ENCODE data around the gene FRMD4B. TPM values are rescaled to one million over a fixed set of nuclear protein-coding genes. Genes with fewer than 3 reads are reported as not detected.
A peak's percentile ranks its signal among the peaks of the same experiment; 100 is the strongest.
"Not testable (repeated sequence)": the region's sequence is repeated elsewhere in the genome, so short reads cannot be mapped to it uniquely, and the experiment has no call there.

The FRMD4B gene
- total RNA-seq, 1 donor from 2014 or later: 12.8 TPM

- ATAC-seq (no peak), DNase-seq (ENCODE audit: low spot score) (no peak)
Measured at GRCh38 chr3:69251078-69251805, 134.6 kb downstream of the FRMD4B start.

DNA sequence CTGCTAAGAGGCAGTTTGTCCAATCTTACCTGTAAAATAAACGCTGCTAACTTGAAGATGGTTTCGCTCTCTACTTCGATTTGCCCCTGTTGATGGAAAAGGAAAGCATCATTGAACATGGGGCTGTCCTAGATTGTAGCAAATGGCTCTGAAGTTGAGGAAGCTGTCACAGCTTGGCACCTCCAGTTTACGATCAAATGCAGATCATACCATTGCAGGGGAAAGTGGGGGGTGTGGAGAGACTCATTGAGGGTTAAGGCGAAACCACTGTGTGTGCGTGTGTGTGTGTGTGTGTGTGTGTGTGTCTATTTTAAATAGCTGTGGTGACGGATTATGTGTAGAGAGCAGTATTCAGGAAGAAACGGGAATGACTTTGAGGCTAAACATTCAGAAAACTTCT is 135.9 kb downstream of the FRMD4B start:
- peak; percentile 85 for ATAC-seq
- DNase-seq (ENCODE audit: low spot score): peak; percentile 83

GRCh38 chr3:69249001-69249400 is 136.9 kb downstream of the FRMD4B start:
- ATAC-seq: no peak
- no peak for DNase-seq (ENCODE audit: low spot score)

DNA sequence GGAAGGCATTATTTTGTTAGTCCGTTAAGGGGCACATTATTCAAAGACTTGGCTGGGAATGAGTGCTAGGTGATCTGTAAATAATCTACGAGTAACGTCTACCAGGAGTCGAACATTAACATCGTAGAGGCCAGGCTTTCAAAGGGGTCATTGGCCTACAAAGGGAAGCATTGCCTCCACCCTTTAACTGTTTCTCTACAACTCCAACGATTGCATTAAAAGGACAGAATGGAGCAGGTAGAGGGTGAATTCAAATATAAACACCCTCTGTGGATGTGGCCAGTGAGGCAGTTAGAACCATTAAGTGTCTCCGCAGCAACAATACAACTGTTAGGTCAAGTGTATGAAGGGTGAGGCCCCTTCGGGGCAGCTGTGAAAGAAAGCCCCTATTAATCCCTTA is 137.5 kb downstream of the FRMD4B start:
- ATAC-seq (peak; percentile 81), DNase-seq (ENCODE audit: low spot score) (peak; percentile 64)

- DNase-seq (ENCODE audit: low spot score) (peak; percentile 80), ATAC-seq (peak; percentile 58)
Measured at GRCh38 chr3:69246612-69247011, 139.3 kb downstream of the FRMD4B start.

DNA sequence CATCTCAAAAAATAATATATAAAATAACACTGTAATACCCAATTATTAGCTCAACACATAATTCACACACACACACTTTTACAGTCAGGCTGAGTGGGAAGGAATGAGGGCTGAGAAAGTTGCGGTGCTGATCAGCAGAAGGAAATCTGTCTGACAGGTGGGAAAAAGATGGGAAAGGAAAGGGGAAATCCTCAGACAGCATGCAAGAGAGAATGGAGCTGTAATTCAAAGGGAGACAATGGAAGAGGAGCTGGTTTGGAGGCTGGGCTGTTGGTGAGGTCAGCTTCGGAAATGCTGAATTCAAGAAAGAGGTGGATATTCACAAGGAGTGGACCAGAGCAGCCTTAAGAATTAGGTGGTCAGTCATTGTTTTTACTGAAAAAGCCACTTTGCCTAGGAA is 141.8 kb downstream of the FRMD4B start:
- ATAC-seq: no peak
- no peak for DNase-seq (ENCODE audit: low spot score)

GRCh38 chr3:69241769-69242168 is 144.1 kb downstream of the FRMD4B start:
- DNase-seq (ENCODE audit: low spot score): no peak
- ATAC-seq: peak; percentile 3

- ATAC-seq: peak; percentile 74
- DNase-seq (ENCODE audit: low spot score): no peak
Measured at GRCh38 chr3:69240651-69241568, 145.0 kb downstream of the FRMD4B start.

GRCh38 chr3:69239063-69239462 is 146.8 kb downstream of the FRMD4B start:
- DNase-seq (ENCODE audit: low spot score) (no peak), ATAC-seq (no peak)

DNA sequence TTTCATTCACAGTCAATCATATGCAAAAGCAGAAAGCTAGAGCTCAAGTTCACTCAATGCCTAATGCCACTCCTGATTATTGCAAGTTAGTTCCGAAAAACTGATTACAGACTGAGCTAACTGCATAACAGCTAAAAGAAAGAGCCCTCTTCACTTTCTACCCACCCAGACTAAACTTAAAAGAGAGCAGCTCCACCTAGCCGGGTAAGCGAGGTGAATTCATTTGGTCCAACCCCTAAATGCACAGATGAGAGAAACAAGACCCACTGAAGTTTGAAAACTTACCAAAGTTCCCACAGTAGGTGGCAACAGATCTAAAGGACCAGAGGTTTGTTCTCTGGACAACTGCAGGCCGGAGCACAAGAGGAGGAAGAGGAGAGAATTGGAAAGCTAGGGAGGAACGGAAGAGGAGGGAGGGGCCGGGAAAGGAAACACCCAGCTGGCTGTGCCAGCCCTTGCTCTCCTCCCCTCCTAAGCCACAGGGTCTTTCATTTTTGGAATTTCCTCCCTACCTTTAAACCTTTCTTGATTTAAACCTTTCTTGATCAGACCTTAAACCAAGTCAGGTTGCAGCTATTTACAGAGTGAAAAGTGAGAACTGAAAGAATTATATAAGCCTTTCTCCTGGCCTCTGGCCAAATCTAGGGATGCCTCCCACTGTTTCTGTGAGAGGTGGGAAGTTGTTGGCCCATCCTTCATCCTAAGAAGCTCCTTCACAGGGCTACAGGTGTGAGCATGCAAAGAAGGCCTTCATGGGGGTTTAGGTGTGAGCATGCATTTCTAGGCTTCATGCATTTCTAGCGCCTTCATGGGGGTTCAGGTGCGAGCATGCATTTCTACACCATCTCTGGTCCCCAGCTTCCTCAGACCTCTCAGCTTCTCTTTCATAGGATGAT is 148.8 kb downstream of the FRMD4B start:
- ATAC-seq: peak; percentile 67
- DNase-seq (ENCODE audit: low spot score): no peak

- ATAC-seq: no peak
- no peak for DNase-seq (ENCODE audit: low spot score)
Measured at GRCh38 chr3:69235882-69236281, 150.0 kb downstream of the FRMD4B start.

- ATAC-seq: not testable (repeated sequence)
Measured at GRCh38 chr3:69235227-69235626, 150.7 kb downstream of the FRMD4B start.

GRCh38 chr3:69232482-69232881 is 153.4 kb downstream of the FRMD4B start:
- DNase-seq (ENCODE audit: low spot score) (no peak), ATAC-seq (no peak)

More at GRCh38 chr3:69235227-69235626, 150.7 kb downstream of the FRMD4B start:
- DNase-seq (ENCODE audit: low spot score): not testable (repeated sequence)

GRCh38 chr3:69231929-69232440 is 153.9 kb downstream of the FRMD4B start:
- DNase-seq (ENCODE audit: low spot score): no peak
- no peak for ATAC-seq

DNA sequence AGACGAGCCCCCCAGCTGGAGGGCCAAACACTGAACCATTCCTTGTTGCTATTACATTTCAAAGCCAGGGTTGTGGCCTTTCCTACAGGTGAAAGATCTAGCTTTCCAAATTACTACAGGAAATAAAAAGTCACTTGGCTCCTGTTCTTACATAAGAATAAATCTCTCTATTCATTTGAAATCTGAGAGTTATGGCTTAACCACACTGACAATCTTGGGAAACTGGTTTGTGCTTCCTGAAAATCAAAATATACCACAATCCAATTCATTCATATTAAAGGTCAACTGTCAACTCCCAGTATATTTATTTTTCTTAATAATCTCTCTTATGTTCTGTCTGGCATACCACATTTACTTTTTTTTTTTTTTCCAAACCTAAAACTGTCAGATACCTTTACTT is 159.8 kb downstream of the FRMD4B start:
- DNase-seq (ENCODE audit: low spot score) (no peak), ATAC-seq (no peak)

DNA sequence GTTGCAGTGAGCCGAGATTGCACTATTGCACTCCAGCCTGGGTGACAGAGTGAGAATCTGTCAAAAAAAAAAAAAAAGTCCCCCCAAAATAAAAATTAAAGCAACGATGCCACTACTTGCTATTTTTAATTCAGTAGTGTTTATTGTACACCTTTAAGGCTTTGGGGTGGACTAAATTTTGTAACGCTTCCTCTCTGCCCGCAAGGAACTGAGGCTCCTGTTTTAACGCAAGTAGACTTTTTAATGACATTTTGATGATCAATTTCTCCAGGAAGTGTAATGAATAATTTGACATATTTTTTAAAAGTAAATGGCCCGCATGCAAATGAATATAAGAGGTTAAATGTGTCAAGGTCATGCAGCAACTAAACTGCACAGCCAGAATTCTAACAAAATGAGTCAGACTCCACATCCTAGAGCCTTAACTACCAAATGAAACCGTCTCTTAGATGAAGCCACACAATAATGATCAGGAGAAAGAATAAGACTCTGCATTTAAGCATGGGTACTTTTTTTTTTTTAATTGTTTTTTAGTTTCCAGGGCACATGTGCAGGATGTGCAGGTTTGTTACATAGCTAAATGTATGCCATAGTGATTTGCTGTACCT is 166.7 kb downstream of the FRMD4B start:
- DNase-seq (ENCODE audit: low spot score): no peak
- ATAC-seq: no peak

DNA sequence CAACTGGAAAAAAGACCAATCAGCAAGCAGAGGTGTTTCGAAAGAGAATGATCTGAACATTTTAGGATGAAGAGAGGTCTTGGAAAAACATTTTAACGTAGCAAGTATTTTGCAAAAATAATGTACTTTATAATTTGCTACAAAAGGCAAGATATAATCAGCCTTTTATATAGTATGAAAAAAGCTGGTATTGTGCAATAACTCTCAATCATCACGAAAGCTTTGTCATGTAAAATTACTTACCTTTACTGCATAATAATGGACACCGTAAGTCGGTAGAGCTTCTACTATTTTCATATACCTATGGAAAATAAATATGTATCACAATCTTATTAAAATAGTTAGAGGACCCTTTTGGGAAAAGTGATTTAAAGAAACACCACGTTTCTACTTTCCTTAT is 167.8 kb downstream of the FRMD4B start:
- ATAC-seq (no peak), DNase-seq (ENCODE audit: low spot score) (no peak)

DNA sequence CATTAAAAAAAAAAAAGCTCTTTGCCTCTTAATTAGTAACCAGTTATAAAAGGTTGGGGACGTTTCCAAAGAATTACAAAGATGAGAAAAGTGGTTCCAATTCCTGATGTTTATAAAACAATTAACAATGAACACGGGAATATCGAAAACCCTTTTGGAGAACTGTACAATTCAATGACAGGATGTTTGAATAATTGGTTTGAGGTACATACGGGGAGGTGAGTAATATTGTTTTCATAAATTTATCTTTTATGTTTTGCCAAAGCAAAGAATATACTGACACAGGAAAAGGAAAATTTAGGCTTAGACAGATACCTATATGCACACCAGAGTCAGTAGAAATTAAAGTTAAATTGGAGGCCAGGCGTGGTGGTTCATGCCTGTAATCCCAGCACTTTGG is 168.9 kb downstream of the FRMD4B start:
- no peak for DNase-seq (ENCODE audit: low spot score)
- peak; percentile 49 for ATAC-seq

DNA sequence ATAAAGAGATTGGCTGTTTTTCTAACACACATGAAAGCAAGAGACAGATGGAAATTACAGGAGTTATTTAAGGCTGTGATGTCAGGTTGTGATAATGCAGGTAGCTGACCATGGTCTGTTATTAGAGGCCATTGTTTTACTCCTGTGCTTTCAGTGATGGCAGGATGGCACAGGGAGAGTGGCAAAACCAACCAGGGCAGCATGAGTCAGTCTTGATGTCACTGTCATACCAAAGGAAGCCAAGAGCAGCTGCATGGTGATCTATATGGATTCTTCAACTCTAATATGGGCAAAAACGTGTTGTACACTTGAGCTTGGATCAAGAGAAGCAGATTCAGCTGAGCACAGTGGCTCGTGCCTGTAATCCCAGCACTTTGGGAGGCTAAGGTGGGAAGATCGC is 171.6 kb downstream of the FRMD4B start:
- no peak for DNase-seq (ENCODE audit: low spot score)
- no peak for ATAC-seq

- DNase-seq (ENCODE audit: low spot score) (no peak), ATAC-seq (peak; percentile 54)
Measured at GRCh38 chr3:69212411-69213160, 173.3 kb downstream of the FRMD4B start.
